Cardiac atrium fibroblast (primary cell): Measurements from ENCODE around the gene LCE7A. TPM values are rescaled to one million over a fixed set of nuclear protein-coding genes. Genes with fewer than 3 reads are reported as not detected.

ENCODE experiments used
- total RNA-seq: library from RNA; depleted of rRNA; stranded (reverse); fragments of >200 nt; gene quantifications from 2 replicates; pipeline ENCODE4 v1.2.3, GENCODE V29; 2015

LCE7A gene
- total RNA-seq, result not detected in 2 replicates

DNA sequence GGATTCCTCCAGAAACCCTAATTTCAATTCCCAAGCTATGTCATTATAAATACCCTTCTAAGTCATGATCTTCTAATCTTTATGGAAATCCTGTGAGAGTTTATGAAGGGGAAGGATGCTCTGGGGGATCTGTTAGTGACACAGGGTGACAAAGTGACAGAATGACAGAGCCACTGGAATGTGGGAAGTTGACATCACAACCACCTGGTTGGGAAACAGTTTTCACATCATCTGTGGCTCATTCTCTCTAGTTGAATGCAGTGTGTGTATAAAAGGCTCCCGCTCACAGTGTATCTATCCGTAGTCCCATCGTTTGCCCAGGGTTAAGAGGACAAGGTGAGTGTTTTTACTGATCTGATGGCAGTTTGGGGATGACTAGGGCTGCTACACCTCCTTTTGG, at the start of gene LCE7A:
LCE7A (plus strand) TSS at position 301 of the 400 bp plus-strand sequence. CDS start 702 bp downstream, outside the sequence.

GRCh38 chr1:152811671-152812070, 48.1 kb upstream of the LCE7A start, which contains the start of gene LCE1B:
Gene LCE1B (plus strand): TSS chr1:152811971. CDS start chr1:152812447, 476 bp downstream.

GRCh38 chr1:152827173-152827572, 32.6 kb upstream of the LCE7A start, which contains the start of gene LCE1A:
Gene LCE1A (plus strand): TSS chr1:152827473. CDS start chr1:152827473, 0 bp downstream.

DNA sequence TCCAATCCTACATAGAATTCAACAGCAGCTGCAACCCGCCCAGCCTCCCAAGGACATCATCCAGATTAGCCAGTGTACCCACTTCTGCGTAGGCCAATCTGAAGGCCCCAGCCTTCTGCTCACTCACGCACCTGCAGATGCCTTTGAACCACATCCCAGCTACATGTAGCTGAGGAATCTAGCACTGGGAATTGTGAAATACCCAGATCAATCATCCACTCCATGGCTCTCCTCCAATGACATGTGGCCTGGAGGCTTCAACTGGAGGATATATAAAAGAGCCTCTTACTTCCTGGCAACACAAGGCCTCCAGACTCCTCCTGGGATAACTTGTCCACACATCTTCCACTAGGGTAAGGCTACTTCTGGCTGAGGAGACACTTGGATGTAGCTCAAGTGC, 17.2 kb upstream of the LCE7A start, which contains the start of gene LCE6A:
LCE6A (plus strand) TSS at position 301 of the 400 bp plus-strand sequence. CDS start 665 bp downstream, outside the sequence.

GRCh38 chr1:152878042-152878441, 18.2 kb downstream of the LCE7A start, which contains the start of gene SMCP:
Gene SMCP (plus strand): TSS chr1:152878322. CDS start chr1:152884423, 6,101 bp downstream.

DNA sequence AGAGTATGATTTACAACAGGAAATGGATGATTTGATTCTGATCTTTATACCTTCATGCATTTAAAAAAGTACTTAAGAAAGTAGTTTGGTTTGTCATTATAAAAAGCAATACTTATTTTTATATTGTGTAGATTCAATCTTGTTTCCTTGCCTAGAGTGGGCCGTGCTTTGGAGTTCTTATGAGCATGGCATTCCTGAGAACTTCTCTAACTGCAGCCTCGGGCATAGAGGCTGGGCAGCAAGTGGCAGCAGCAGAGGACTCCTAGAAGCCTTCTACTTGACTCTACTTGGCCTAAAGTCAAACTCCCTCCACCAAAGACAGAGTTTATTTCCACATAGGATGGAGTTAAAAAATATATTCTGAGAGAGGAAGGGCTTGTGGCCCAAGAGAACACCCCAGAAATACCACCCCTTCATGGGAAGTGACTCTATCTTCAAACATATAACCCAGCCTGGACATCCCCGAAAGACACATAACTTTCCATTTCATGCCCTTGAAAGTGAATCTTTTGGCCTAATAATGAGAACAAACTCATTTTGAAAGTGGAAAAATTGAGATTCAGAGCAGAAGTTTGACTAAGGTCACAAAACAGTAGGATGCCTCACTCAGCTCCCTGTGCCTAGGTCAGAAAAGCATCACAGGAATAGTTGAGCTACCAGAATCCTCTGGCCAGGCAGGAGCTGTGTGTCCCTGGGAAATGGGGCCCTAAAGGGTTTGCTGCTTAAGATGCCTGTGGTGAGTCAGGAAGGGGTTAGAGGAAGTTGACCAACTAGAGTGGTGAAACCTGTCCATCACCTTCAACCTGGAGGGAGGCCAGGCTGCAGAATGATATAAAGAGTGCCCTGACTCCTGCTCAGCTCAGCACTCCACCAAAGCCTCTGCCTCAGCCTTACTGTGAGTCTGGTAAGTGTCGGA, 48.1 kb downstream of the LCE7A start, which contains the start of gene IVL:
IVL (plus strand) TSS at position 861 of the 916 bp plus-strand sequence. CDS start 1,252 bp downstream, outside the sequence.

Other genes starting within 250 kb of the LCE7A start
- not detected in 2 replicates for gene LCE3B, start 246.2 kb upstream of the LCE7A start, total RNA-seq
- gene LCE3A, start 236.9 kb upstream of the LCE7A start, total RNA-seq, result not detected in 2 replicates
- not detected in 2 replicates for gene LCE2D, start 196.6 kb upstream of the LCE7A start, total RNA-seq
- not detected in 2 replicates for gene LCE2C, start 184.7 kb upstream of the LCE7A start, total RNA-seq
- gene LCE2B, start 173.9 kb upstream of the LCE7A start, total RNA-seq, result not detected in 2 replicates
- not detected in 2 replicates for gene LCE2A, start 161.7 kb upstream of the LCE7A start, total RNA-seq
- gene LCE4A, start 151.8 kb upstream of the LCE7A start, total RNA-seq, result not detected in 2 replicates
- not detected in 2 replicates for gene KPRP, start 102.0 kb upstream of the LCE7A start, total RNA-seq
- gene LCE1F, start 84.9 kb upstream of the LCE7A start, total RNA-seq, result not detected in 2 replicates
- gene LCE1E, start 73.7 kb upstream of the LCE7A start, total RNA-seq, result not detected in 2 replicates
- not detected in 2 replicates for gene LCE1D, start 63.3 kb upstream of the LCE7A start, total RNA-seq
- not detected in 2 replicates for gene LCE1C, start 53.3 kb upstream of the LCE7A start, total RNA-seq
- not detected in 2 replicates for gene LCE1B, start 48.0 kb upstream of the LCE7A start, total RNA-seq
- gene LCE1A, start 32.5 kb upstream of the LCE7A start, total RNA-seq, result not detected in 2 replicates
- not detected in 2 replicates for gene LCE6A, start 17.1 kb upstream of the LCE7A start, total RNA-seq
- not detected in 2 replicates for gene SMCP, start 18.3 kb downstream of the LCE7A start, total RNA-seq
- gene IVL, start 48.5 kb downstream of the LCE7A start, total RNA-seq, result not detected in 2 replicates
- gene SPRR5, start 87.2 kb downstream of the LCE7A start, total RNA-seq, result not detected in 2 replicates
- gene SPRR4, start 110.7 kb downstream of the LCE7A start, total RNA-seq, result not detected in 2 replicates
- gene SPRR1A, start 124.1 kb downstream of the LCE7A start, total RNA-seq, result not detected in 2 replicates
- gene SPRR3, start 141.8 kb downstream of the LCE7A start, total RNA-seq, result not detected in 2 replicates
- gene SPRR1B, start 171.2 kb downstream of the LCE7A start, total RNA-seq, result not detected in 2 replicates
- not detected in 2 replicates for gene SPRR2D, start 181.1 kb downstream of the LCE7A start, total RNA-seq
- gene SPRR2A, start 197.5 kb downstream of the LCE7A start, total RNA-seq, result not detected in 2 replicates
- gene SPRR2B, start 211.6 kb downstream of the LCE7A start, total RNA-seq, result not detected in 2 replicates
- gene SPRR2E, start 234.5 kb downstream of the LCE7A start, total RNA-seq, result not detected in 2 replicates